Stimulated activated CD4-positive, alpha-beta T cell treated with anti-CD3 and anti-CD28 coated beads, Interleukin-2, amount 100 ng/mL, for 4 hours (primary cell): ENCODE measurements around the gene G2E3.
"Not testable (repeated sequence)": the region's sequence is repeated elsewhere in the genome, so short reads cannot be mapped to it uniquely, and the experiment has no call there.

Source experiments
- DNase-seq: peaks from one replicate; pipeline ENCODE4 v3.0.0-alpha.2; 2020; ENCODE audit warnings: low read depth

The G2E3 gene

GRCh38 chr14:30564235-30564867 lies 5.4 kb downstream of the G2E3 start:
- DNase-seq = no peak

- DNase-seq = no peak
Measured at GRCh38 chr14:30564868-30565248, 5.9 kb downstream of the G2E3 start.

- no peak for DNase-seq
Measured at GRCh38 chr14:30569216-30569902, 10.4 kb downstream of the G2E3 start.

- no peak for DNase-seq
Measured at GRCh38 chr14:30569903-30570226, 10.9 kb downstream of the G2E3 start.

- no peak for DNase-seq
Measured at GRCh38 chr14:30572237-30572636, 13.3 kb downstream of the G2E3 start.

GRCh38 chr14:30572771-30573170 lies 13.8 kb downstream of the G2E3 start:
- no peak for DNase-seq

- DNase-seq = no peak
Measured at GRCh38 chr14:30573226-30573814, 14.4 kb downstream of the G2E3 start.

- DNase-seq = no peak
Measured at GRCh38 chr14:30573966-30574365, 15.0 kb downstream of the G2E3 start.

GRCh38 chr14:30574777-30575176 lies 15.8 kb downstream of the G2E3 start:
- not testable (repeated sequence) for DNase-seq

- DNase-seq = not testable (repeated sequence)
Measured at GRCh38 chr14:30576333-30576732, 17.4 kb downstream of the G2E3 start.

- DNase-seq = no peak
Measured at GRCh38 chr14:30580616-30581282, 21.8 kb downstream of the G2E3 start.

- no peak for DNase-seq
Measured at GRCh38 chr14:30581283-30581625, 22.3 kb downstream of the G2E3 start.

GRCh38 chr14:30582376-30582775 lies 23.4 kb downstream of the G2E3 start:
- DNase-seq = no peak

GRCh38 chr14:30584058-30584630 lies 25.2 kb downstream of the G2E3 start:
- DNase-seq = no peak

- no peak for DNase-seq
Measured at GRCh38 chr14:30585204-30585603, 26.2 kb downstream of the G2E3 start.

- no peak for DNase-seq
Measured at GRCh38 chr14:30587141-30587540, 28.2 kb downstream of the G2E3 start.

- DNase-seq = no peak
Measured at GRCh38 chr14:30588873-30589272, 29.9 kb downstream of the G2E3 start.

GRCh38 chr14:30596935-30597334 lies 38.0 kb downstream of the G2E3 start:
- DNase-seq = no peak

- DNase-seq = no peak
Measured at GRCh38 chr14:30597504-30597903, 38.5 kb downstream of the G2E3 start.

GRCh38 chr14:30600922-30601918 lies 42.3 kb downstream of the G2E3 start:
- DNase-seq = no peak

GRCh38 chr14:30603402-30603801 lies 44.4 kb downstream of the G2E3 start:
- no peak for DNase-seq

- DNase-seq = not testable (repeated sequence)
Measured at GRCh38 chr14:30604696-30605095, 45.7 kb downstream of the G2E3 start.
